Epithelial cell of esophagus (primary cell): ENCODE data around the gene MLLT3.

ENCODE experiments used
- DNase-seq: peaks from one replicate; pipeline ENCODE4 v3.0.0; 2010; ENCODE audit warnings: low read depth
- H3K4me3 ChIP-seq: 2 replicates; pipeline ENCODE4 v1.5.1; 2011; ENCODE audit warnings: mild to moderate bottlenecking, low read length, control low read depth
- TF ChIP-seq, protein P1 (sequence below): IDR thresholded peaks from 2 replicates; pipeline ENCODE4 v1.5.1; 2011; ENCODE audit warnings: low read depth, mild to moderate bottlenecking, low read length, control low read depth, inconsistent platforms; ENCODE audit not compliant: insufficient read depth; ENCODE audit errors: missing control alignments

Gene MLLT3

DNA sequence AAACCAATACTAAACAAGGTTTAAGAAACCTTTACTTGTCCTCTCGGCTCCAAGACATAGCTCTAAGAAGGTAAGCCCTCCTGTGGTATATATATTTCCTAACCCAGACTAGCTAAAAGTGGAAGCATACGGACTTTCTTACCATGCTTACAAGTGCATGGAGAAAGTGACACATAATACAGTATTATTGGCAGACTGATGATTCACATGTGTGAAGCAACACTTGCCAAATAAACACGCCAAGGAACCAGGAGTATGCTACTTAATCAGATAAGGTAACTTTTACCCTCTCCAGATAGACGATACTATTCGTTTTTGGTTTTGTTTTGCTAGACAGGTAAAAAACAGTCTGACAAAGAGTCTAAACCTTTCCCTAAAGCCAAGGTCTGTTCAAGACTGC is 264.1 kb downstream of the MLLT3 start:
- no peak overlapping the region for H3K4me3 ChIP-seq
- peak; percentile 93 for DNase-seq
- TF ChIP-seq, protein P1, sequence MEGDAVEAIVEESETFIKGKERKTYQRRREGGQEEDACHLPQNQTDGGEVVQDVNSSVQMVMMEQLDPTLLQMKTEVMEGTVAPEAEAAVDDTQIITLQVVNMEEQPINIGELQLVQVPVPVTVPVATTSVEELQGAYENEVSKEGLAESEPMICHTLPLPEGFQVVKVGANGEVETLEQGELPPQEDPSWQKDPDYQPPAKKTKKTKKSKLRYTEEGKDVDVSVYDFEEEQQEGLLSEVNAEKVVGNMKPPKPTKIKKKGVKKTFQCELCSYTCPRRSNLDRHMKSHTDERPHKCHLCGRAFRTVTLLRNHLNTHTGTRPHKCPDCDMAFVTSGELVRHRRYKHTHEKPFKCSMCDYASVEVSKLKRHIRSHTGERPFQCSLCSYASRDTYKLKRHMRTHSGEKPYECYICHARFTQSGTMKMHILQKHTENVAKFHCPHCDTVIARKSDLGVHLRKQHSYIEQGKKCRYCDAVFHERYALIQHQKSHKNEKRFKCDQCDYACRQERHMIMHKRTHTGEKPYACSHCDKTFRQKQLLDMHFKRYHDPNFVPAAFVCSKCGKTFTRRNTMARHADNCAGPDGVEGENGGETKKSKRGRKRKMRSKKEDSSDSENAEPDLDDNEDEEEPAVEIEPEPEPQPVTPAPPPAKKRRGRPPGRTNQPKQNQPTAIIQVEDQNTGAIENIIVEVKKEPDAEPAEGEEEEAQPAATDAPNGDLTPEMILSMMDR, result no peak

DNA sequence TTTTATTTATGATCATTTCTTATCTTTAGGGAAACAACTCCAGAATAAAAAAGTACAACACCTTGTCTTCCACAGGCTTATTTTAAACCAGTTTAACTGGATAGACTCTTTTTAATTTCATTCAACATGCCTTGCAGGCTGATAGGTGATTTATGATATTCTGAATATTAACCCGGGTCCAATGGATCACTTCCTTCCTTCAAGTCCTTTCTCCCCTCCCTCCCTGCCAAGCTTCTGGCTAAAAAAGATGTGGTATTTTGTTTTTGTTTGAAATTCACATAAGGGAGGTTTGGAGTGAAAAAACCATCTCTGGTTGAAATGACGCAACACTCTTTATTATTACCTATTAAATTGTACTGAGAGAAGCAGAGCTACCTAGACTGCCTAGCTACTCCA is 265.3 kb downstream of the MLLT3 start:
- peak; percentile 46 for DNase-seq
- TF ChIP-seq, protein P1, result no peak
- H3K4me3 ChIP-seq, result no peak overlapping the region

DNA sequence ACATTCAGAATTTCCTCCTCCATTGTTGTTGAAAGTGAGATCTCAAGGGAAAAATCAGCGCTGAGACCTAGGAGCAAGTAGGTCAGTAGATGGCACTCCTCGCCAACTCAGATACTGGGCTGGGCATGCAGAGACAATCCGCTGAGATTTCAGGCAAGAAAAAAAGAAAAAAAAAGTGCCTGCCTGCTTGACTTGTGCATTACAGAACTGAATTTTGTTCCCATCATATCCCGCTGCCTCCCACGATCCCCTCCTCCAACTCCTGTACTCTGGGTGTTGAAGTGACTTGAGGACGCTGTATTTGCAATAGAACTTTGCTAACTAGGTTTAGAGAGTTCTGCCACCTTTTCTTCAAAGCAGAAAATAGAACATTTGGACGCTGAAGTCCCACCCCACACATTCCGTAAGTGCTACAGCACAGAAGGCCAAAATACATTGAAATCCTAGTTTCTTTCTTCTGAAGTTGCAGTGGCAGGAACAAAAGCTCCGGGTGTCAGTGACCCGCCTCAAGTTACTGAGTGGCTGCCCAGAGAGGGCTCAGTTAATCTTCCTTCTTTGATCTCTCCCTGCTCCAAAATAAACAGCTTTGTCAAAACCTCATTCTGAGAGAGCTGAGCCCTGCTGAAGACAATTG is 265.8 kb downstream of the MLLT3 start:
- TF ChIP-seq, protein P1, result peak; percentile 90
- no peak overlapping the region for H3K4me3 ChIP-seq
- DNase-seq, result peak; percentile 88

DNA sequence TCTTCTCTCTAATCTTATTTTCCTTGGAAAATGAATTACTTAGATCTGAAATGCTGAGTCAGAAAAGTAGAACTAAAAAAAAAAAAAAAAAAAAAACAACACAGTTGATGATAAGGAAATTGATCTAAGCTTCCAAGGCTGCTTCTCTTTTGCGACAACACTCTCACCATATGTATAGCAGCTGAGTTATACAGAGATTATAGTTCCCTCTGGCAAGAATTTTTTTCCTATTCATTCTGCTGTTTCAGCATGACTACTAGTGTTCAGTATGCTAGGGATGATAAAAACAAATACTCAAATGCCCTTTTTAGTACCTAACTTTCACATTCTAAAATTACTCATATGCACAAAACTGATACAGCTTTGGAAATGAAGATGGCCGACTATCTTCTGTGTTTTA is 267.3 kb downstream of the MLLT3 start:
- TF ChIP-seq, protein P1, result no peak
- DNase-seq, result peak; percentile 73
- H3K4me3 ChIP-seq, result no peak overlapping the region

DNA sequence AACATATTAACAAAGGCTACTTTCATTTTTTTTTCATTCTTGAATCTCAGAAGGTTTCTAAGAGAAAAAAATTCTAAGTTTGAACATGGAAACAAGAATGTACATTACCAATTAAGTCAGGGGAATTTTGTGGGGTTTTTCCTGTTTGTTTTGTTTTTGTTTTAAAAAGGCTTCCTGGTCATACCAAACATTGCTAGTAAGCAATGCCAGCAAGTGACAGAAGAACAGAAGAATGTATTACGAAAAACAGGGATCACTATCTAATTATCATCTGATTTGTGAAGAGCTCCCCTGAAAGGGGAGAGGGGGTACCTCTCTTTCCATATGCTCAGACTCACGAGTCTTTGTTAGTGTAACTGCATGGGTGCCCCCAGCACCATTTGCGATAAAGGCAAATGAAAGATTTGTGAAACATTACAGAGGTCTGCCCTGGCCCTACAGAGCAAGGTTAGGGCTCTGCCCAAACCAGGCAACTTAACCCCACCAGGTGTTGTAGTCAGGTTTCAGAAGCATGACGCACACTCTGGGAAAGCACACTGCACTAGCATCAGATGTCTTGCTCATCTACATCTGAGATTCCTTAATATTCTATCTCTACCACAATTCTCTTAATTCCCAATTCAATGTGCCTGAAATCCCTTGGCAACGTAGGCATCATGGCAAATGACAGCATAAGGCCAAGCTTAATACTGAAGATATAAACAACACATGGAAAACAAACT is 268.2 kb downstream of the MLLT3 start:
- peak; percentile 67 for DNase-seq
- H3K4me3 ChIP-seq, result no peak overlapping the region
- TF ChIP-seq, protein P1, result no peak

DNA sequence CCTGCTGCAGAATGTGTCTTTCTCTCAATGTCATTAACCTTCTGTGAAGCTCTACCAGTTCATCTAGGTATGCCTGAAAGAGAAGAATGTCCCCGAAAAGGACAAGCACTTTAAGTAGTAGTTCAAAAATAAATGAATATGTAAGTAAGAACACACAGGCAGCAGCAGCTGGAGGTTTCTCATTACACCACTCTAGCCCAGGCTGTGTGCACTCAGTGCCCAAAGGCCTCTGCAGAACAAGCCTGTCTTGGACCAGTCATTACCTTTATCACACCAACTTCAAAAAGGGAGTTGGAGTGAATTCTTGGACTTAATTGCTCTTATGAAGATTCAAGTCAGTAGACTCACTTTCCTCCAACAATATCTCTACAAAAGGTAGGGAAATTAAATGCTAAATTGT is 268.8 kb downstream of the MLLT3 start:
- no peak overlapping the region for H3K4me3 ChIP-seq
- DNase-seq, result no peak
- TF ChIP-seq, protein P1, result no peak

DNA sequence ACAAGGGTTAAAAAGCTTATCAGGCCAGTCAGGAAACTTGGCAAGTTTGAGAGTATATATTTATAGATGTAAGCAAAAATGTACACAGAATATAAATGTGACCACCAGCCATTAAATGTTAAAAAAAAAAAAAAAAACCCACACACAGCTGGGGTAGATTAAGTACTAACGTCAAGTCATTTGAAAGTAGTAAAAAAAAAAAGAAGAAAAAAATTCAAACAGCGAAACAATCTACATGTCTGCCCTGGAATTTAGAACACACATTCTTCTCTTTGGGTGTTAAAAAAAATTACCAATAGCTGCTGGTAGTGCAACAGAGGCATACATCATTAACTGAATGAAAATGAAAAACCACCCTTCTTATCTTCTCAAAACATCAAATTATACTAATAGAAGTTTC is 269.7 kb downstream of the MLLT3 start:
- TF ChIP-seq, protein P1, result no peak
- no peak for DNase-seq
- no peak overlapping the region for H3K4me3 ChIP-seq
